Tibial nerve (tissue), 4 donors: Measurements from ENCODE around the gene CIB4.

ENCODE experiments used
- CTCF ChIP-seq, 5 experiments: fragments of 200-600 bp in 3 of 5; fragments of 450-650 bp in 2 of 5; sonication (generic) in 3 of 5; IDR thresholded peaks; one replicate each; pipeline ENCODE4 v1.5.1; 2016 to 2019; ENCODE audit warnings: antibody characterized with exemption in 5 of 5, mild to moderate bottlenecking in 3 of 5, moderate library complexity in 2 of 5
- EP300 ChIP-seq, 2 donors: sonication (generic); formaldehyde crosslinking; IDR thresholded peaks; one replicate each; pipeline ENCODE4 v1.6.1; 2017; ENCODE audit warnings: antibody characterized with exemption in 2 of 2, mild to moderate bottlenecking in 1 of 2
- POLR2A ChIP-seq, 2 donors: fragments of 450-650 bp; IDR thresholded peaks; one replicate each; pipeline ENCODE4 v1.6.1; 2017; ENCODE audit warnings: antibody characterized with exemption in 2 of 2, mild to moderate bottlenecking in 2 of 2, moderate library complexity in 2 of 2

- no peak for TF ChIP-seq CTCF (IDR thresholded peaks at IDR 0.05)
- TF ChIP-seq EP300 (IDR thresholded peaks at IDR 0.05) = no peak
- no peak for TF ChIP-seq POLR2A (IDR thresholded peaks at IDR 0.05)
These were observed 4.6 kb upstream of the CIB4 start for GRCh38 chr2:26645762-26646161.
